GM19099 (cell line): Measurements from ENCODE around the gene ODAD3.

Source experiments
- POLR2A ChIP-seq: IDR thresholded peaks from 3 replicates; pipeline ENCODE4 v1.6.1; 2011; ENCODE audit warnings: low read depth; ENCODE audit not compliant: insufficient read length; ENCODE audit errors: extremely low read depth

The ODAD3 gene

DNA sequence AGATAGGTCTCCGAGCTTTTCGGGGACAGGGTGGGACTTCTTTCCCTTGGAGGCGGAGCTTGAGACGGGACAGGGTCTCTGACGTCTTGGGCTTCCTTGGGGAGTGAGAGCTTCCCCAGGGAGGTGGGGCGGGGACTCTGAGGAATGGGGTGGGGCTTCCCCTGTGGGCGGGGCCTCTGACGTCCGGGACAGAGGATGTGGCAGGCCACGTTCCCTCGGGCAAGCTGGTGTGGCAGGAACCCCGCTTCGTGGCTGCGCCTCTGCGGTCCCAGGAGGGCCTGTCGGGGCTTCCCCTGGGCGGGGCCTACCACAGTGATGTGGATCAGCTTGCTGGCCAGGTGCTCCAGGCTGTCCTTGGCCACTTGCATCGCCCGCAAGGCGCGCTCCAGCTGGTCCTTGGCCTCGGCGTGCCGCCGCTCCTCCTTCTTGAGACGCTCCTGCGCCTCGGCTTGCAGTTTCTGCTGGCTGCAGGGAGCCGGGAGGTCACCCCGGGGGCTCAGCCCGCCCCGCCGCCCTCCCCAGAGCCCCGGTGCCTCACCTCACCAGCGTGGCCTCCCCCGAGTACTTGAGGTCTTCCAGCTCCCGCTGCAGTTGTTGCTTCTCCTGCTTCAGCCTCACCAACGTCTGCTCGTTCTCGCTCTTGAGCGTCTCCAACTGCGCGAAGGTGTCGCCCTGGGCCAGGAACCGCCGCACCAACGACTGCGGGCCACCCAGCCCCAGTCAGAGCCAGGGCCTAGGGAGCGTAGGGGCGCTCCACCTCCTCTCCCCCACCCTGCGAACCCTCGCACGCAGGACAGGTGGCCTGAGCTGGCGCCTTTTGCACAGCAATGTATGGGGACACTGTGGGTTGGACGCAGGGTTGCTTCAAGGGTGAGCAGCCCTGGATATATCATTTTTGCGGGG is 12.5 kb downstream of the ODAD3 start:
- no peak for TF ChIP-seq POLR2A

- TF ChIP-seq POLR2A: no peak
These were observed 13.4 kb downstream of the ODAD3 start for GRCh38 chr19:11421371-11422098.

- TF ChIP-seq POLR2A: no peak
These were observed 14.2 kb downstream of the ODAD3 start for GRCh38 chr19:11420429-11421370.

DNA sequence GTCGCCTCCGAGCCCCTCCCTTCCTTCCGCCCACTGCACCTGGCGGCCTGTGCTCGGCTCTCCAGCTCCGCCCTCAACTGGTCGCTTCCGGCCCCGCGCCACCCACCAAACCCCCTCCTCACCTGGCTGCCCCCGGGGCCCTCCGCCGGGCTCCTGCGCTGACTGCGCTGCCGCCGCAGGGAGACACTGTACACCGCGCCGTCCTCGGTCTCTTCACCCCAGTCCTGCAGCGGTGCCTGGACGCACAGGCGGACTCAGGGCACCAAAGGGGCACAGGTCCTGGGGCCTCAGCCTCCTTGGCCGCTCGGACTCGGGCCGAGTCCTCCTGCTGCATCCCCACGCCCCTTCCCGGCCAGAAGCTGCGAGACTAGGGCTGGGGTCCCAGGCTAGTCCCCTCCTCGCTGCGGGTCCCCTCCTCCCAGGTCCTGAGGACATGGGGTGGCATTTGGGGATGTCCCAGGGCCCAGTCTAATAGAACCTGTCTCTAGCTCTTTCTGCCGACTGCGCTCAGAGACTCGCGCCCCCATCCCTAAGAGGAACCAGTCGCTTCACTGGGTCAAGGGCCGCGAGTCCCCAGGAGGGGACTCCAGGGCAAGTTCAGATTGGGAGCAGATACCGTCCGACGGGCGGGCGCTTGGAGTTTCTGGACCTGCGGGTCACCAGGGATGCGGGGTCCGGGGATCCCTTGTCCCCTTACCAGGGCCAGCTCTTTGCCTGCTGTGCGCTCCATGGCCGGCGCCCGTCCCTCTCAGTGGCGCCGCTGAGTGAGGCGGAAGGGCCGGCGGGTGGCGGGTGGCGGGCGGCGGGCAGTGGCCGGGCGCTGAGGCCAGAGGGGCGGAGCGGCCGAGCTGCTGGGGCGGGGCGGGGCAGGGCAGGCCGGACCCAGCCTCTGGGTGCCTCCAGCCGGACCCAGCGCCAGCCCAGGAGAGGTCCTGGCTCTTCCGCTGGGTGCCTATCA is 16.1 kb downstream of the ODAD3 start, which contains the start of gene RGL3:
TSS of gene RGL3 (minus strand) at position 766 of the 958 bp plus-strand sequence. CDS start at position 730, 36 bp downstream.
- no peak for TF ChIP-seq POLR2A

DNA sequence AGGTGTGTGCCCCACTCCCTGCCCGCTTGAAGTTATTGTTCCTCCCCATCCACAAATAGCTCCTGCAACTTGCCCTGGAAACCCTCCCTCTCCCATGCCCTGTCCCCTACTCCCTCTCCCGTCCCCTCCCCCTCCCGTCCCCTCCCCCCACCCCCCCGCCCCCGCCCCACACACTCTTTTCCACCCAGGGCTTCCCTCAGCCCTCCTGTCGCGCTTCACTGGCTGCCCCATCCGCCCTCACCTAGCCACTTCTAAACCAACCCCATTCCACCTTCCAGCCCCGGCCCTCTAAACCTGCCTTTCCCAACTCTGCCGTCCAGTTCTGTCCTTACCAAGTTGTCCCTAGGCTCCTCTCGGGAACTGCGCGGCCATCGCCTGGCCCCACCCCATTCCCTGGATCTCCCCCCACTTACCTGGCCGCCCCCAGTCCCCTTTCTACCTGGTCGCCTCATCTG is 16.8 kb downstream of the ODAD3 start:
- no peak for TF ChIP-seq POLR2A

GRCh38 chr19:11416346-11417052 is 18.4 kb downstream of the ODAD3 start:
- no peak for TF ChIP-seq POLR2A

DNA sequence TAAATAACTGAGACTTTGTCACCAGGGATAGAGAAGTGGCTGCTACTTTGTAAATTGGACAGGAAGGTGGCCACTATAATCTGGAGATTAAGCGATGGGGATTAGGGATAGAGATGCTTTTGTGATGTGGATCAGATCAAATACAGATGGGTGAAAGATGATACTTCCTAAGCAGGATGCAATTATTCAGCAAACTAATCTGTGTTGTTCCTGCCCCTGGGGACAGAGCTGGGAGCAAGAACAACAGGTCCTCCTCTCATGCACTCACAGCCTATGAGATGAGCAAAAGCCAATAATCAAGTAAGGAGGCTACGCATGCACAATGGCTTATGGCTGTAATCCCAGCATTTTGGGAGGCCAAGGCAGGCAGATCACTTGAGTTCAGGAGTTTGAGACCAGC is 20.4 kb downstream of the ODAD3 start:
- TF ChIP-seq POLR2A: no peak

DNA sequence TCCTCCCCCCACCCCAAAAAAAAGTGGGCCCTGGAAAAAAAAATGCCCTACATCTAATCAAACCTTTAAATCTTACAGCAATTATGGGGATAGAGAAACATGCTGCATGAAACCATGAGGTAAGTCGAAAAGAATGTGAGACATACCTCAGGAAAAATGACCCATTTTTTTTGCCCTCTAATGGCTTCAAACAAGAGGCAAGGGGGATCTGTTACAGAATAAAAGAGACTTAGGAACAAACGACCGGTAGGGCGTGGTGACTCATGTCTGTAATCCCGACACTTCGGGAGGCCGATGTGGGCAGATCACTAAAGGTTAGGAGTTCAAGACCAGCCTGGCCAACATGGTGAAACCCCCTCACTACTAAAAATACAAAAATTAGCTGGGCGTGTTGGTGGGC is 24.2 kb downstream of the ODAD3 start:
- no peak for TF ChIP-seq POLR2A

DNA sequence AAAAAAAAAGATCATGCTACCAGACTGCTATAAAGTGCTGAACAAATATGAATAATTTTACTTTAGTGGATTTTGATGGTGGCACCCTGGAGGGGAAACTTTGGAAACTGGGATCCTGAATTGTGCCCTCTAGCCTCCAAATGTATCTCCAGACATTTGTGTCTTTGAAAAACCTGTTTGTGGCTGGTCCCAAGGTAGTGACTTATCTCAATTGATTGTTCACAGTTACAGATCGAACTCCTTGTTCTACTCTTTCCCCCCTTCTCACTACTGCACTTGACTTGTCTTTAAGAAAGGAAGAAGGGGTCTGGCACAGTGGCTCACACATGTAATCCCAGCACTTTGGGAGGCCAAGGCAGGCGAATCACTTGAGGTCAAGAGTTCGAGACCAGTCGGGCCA is 26.3 kb downstream of the ODAD3 start:
- TF ChIP-seq POLR2A: no peak

DNA sequence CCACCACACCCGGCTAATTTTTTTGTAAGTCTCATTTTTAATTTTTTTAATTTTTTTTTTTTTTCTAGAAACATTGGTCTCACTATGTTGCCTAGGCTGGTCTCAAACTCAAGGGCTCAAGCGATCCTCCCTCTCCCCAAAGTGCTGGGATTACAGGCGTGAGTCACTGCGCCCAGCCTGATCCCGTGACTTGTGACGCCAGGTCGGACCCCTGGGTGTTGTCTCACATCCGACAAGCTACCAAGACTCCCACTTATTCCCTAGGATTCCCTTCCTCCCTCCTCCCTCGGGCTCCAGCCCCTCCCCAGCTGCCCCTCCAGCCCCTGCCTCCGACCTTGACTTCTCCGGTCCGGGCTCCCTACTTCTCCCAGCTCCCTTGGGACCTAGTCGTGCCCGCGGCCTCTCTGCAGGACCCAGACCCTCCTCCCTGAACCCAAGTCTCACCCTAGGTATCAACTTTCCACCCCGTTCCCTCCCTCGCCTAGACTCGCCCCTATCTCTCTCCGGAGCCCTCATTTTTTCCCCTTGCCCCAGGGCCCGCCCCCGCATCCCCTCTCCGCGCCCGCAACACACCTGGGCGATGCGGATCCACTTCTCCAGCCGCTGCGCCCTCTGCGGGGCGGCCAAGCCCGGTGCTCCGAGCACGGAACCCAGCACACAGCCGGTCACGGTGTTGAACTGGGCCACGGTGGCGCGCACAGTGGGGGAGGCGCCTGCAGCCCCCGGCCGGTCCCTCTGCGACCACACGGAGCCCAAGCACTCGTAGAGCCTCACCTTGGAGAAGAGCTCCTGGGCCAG is 28.9 kb downstream of the ODAD3 start:
- no peak for TF ChIP-seq POLR2A

DNA sequence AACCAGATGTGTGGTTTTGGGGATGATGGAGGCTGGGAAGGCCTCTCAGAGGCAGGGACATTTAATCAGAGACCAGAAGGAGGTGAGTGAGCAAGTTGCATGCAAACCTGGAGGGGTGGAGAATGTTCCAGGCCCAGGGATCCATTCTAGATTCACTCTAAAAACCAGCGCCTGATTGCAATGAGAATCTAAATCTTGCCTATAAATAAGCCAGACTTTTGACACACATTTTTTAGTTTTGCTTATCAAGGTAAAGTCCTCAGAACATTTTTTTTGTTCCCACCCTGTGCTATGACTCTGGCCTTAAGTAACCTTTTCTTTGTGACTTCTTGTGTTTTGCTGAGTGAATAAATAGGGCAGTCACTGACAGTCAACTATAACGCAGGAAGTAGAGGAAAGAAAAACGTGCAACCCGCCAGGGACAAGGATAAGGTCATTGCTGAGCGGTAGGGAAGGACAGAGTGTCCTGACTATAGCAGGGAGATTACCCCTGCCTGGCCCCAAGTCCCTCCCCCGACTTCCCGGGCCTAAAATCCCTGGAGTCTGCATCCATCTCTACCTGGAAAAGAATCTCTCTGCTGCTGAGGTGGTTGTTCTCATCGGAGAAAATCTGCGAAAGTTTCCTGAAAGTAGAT is 30.2 kb downstream of the ODAD3 start:
- no peak for TF ChIP-seq POLR2A
